Measurements from ENCODE around the gene INF2.

DNA sequence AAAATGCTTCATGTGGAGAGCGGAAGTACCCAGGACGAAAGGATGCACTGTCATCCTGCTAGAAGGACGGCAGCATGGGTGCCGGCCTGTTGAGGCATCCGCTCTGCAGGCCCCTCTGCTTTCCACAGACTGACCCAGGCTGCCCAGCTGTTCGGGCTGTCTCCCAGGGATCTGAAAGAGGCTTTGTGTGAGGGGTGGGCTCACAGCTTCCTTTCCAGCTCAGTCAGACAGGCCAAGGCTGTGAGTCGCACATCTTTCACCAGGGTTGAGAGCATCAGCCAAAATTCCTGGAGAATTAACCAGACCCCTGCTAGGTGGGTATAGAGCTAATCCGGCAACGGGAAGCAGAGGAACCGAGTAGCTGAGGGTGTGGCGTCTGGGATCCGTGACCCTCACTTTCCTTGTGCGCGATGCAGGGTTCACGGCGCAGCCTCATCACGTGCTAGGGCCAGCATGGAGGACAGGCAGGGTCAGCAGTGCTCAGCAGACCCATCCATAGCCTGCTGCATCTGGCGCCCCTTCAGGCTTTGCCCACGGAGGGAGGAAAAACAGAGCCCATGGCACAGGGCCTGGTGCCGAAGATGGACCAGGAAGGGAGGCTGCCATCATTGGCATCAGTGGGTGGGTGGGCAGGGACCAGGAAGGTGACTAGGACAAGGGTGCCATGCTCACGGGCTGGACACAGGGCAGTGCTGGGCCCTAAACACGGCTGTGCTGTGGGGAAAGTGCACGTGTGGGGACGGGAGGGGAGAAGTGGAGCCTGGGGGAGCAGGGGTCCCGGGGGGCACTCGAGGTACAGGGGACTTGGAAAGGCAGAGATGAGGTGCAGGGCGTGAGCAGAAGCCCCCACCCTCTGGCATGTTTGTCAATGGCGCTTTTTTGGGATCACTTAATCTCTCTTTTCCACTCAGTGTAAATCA is 54.3 kb downstream of the INF2 start:
- TF ChIP-seq POLR2A (IDR thresholded peaks at IDR 0.05; ENCODE audit: low read depth): no peak
- TF ChIP-seq, protein P1, sequence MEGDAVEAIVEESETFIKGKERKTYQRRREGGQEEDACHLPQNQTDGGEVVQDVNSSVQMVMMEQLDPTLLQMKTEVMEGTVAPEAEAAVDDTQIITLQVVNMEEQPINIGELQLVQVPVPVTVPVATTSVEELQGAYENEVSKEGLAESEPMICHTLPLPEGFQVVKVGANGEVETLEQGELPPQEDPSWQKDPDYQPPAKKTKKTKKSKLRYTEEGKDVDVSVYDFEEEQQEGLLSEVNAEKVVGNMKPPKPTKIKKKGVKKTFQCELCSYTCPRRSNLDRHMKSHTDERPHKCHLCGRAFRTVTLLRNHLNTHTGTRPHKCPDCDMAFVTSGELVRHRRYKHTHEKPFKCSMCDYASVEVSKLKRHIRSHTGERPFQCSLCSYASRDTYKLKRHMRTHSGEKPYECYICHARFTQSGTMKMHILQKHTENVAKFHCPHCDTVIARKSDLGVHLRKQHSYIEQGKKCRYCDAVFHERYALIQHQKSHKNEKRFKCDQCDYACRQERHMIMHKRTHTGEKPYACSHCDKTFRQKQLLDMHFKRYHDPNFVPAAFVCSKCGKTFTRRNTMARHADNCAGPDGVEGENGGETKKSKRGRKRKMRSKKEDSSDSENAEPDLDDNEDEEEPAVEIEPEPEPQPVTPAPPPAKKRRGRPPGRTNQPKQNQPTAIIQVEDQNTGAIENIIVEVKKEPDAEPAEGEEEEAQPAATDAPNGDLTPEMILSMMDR (IDR thresholded peaks at IDR 0.05): no peak

Measured in esophagus muscularis mucosa (tissue), 3 donors.